AG04449 (cell line): ENCODE data around the gene FRMD1.

Experiments used
- CTCF ChIA-PET: fragments of 350-600 bp; formaldehyde crosslinking; extraction: SDS; loops from one replicate; lab custom pipeline; 2021; ENCODE audit warnings: antibody characterized with exemption; lab: Yijun Ruan, JAX
- POLR2A ChIA-PET: fragments of 400-600, 350-600 bp; formaldehyde crosslinking; extraction: SDS; loops from one replicate; lab custom pipeline; 2020; ENCODE audit warnings: antibody characterized with exemption, inconsistent platforms; lab: Yijun Ruan, JAX
- DNase-seq: peaks from one replicate; pipeline ENCODE4 v3.0.0-alpha.2; 2010; ENCODE audit warnings: low read depth, low spot score
- H3K4me3 ChIP-seq: 2 replicates; pipeline ENCODE4 v1.5.1; 2011; ENCODE audit warnings: low read depth, mild to moderate bottlenecking, control low read depth, low read length
- TF ChIP-seq, protein P1 (sequence below): IDR thresholded peaks from one replicate; pipeline ENCODE4 v1.5.1; 2011; ENCODE audit warnings: mild to moderate bottlenecking, moderate library complexity, low read length, control low read depth, inconsistent platforms; ENCODE audit not compliant: insufficient read depth; ENCODE audit errors: missing control alignments

Gene FRMD1

GRCh38 chr6:168062346-168063289 lies 16.4 kb downstream of the FRMD1 start:
- no peak overlapping the region for H3K4me3 ChIP-seq
- TF ChIP-seq, protein P1, sequence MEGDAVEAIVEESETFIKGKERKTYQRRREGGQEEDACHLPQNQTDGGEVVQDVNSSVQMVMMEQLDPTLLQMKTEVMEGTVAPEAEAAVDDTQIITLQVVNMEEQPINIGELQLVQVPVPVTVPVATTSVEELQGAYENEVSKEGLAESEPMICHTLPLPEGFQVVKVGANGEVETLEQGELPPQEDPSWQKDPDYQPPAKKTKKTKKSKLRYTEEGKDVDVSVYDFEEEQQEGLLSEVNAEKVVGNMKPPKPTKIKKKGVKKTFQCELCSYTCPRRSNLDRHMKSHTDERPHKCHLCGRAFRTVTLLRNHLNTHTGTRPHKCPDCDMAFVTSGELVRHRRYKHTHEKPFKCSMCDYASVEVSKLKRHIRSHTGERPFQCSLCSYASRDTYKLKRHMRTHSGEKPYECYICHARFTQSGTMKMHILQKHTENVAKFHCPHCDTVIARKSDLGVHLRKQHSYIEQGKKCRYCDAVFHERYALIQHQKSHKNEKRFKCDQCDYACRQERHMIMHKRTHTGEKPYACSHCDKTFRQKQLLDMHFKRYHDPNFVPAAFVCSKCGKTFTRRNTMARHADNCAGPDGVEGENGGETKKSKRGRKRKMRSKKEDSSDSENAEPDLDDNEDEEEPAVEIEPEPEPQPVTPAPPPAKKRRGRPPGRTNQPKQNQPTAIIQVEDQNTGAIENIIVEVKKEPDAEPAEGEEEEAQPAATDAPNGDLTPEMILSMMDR = no peak
- ChIA-PET POLR2A (no interaction called here), CTCF (no interaction called here)
- DNase-seq = no peak

DNA sequence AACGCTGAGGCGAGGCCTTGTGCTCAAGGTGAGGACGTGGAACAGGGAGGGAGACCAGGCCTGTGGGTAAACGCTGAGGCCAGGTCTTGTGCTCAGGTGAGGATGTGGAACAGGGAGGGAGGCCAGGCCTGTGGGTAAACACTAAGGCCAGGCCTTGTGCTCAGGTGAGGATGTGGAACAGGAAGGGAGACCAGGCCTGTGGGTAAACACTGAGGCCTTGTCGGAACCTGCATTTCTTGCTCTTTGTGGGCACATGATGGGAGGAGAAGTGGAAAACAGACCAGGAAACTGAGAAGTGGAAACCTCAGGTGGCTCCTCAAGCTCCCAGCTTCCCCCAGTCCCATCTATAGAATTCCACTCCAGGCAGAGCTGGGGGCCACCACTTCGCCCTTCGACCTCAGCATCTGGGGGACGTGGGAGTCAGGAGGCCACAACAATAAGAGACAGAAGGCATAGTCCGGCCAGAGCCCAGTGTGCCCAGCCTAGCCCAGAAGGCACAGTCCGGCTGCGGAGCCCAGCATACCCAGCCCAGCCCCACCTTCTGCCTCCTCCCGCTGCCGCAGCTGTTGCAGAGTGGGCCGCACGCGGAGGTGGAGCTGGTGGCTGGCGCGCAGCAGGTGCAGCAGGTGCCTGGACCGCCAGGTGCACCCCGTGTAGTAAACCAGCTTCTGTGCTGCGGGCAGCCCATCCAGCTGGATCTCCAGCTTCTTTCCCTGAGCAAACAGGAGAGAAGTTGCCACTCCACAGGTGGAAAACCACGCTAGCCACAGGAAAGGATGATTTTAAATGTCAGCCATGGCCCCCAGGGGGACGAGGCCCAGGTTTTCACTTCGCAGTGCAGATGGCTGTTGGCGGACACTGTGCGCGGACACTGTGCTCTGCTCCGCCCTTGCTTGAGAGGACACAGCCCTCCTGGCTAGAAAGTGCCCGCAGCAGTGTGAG lies 17.5 kb downstream of the FRMD1 start:
- DNase-seq = no peak
- no peak overlapping the region for H3K4me3 ChIP-seq
- TF ChIP-seq, protein P1 = no peak
- ChIA-PET CTCF (no interaction called here), POLR2A (no interaction called here)

DNA sequence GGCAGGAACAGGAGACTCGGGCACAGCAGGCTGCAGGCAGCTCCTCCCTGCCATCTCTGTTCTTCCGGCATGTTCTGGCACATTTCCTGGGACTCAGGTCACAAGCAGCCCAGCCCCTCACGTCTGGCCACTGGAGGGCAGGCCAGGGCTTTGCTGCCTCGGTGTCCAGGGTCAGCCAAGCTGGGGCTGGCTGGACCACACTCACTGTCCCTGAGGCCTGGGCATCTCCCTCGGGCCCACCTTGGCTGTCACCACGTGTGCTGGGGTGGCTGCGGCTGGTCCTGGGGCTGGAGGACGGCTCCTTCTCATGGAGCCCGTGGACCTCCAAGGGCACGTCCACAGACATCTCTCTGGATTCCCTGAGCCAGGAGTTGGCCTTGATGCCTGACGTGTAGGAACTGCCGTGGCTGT lies 18.5 kb downstream of the FRMD1 start:
- TF ChIP-seq, protein P1 = peak; percentile 75
- CTCF ChIA-PET = no interaction called here
- DNase-seq = no peak
- POLR2A ChIA-PET = no interaction called here
- no peak overlapping the region for H3K4me3 ChIP-seq

DNA sequence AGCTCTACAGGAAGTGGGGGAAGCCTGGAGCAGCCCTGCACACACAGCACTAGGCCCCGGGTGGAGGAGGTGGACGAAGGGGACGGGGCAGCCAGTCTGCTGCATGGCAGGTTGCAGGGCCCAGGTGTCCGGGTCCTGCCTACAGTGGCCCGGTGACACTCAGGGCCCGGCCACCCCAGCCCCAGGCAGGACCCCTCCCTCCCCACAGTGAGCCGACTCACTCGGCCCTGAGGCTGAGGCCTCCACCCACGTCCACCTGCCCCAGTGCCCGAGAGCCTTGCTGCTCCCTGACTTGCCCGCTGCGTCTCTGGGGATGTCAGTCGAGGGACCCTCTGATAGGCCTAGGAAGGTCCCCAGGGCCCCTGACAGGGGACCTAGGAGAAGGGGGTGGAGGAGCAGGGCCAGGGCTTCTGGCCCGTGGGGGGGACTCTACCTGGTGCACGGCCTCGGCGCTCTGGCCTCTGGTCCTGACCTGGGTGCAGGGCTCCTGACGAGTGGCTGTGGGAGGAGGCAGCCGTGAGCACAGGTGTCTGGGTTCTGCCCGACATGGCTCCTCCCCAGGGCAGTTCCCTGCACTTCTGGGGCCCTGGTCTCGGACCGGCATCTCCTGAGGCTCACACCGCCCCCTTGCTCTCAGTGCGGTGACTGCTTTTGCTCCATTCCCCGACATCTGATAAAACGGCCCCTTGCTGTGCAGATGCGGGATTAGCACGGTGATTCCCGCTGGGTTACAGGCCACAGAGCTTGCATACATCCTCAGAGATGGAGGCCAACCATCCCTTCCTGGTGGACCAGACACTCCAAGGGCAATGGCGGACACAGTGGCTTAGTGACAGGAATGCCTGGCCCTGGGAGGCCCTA lies 20.1 kb downstream of the FRMD1 start:
- TF ChIP-seq, protein P1 = no peak
- DNase-seq = no peak
- H3K4me3 ChIP-seq = no peak overlapping the region
- ChIA-PET CTCF (no interaction called here), POLR2A (no interaction called here)

DNA sequence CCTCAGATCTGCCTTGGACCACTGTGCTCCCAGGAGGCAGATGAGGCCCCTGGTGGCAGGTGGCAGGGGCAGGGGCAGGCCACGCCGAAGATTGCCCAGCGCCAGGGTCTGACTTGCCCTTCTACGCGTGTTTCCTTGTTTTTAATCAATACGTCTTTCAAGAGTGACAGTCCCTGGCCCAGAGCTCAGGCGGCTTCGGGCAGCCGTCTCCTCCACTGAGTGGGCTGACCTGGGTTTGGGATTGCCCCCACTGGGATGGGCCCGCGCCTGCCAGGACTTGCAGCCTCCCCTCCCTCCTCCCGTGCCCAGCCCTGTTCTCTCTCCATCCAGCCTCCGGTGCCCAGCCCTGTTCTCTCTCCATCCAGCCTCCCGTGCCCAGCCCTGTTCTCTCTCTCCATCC lies 21.2 kb downstream of the FRMD1 start:
- CTCF ChIA-PET = no interaction called here
- no peak overlapping the region for H3K4me3 ChIP-seq
- POLR2A ChIA-PET = no interaction called here
- TF ChIP-seq, protein P1 = no peak
- no peak for DNase-seq
